ENCODE data around the gene TPCN2.

Gene TPCN2

DNA sequence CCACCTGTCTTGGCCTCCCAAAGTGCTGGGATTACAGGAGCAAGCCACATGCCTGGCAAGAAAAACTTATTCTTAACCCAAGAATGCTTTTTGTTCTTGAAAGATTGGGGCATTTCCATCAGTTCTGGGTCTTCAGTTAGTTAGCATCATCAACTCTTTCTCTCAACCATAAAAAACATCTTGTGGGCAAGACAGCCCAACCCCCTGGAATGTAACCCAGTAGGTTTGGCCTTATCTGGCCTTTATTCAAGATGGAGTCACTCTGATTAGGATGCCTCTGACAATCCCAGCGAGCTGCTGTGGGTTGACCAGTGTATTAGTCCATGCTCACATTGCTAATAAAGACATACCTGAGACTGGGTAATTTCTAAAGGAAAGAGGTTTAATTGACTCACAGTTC, 9.2 kb upstream of the TPCN2 start:
- no peak for DNase-seq

DNA sequence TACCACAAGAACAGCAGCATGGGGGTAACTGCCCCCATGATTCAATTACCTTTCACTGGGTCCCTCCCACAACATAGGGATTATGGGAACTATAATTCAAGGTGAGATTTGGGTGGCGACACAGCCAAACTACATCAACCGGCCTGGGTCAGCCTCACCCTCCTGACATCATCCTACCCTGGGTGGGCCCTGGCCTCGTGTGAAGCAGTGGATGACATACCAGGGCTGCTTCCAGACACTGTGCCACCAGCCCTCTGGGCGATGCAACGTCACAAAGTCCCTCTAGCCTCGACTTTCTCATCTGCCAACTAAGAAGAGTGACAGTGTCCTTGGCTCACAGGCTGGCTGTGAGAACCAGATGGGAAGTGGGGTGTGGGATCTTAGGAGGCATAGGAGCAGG, 8.7 kb upstream of the TPCN2 start:
- no peak for DNase-seq

DNA sequence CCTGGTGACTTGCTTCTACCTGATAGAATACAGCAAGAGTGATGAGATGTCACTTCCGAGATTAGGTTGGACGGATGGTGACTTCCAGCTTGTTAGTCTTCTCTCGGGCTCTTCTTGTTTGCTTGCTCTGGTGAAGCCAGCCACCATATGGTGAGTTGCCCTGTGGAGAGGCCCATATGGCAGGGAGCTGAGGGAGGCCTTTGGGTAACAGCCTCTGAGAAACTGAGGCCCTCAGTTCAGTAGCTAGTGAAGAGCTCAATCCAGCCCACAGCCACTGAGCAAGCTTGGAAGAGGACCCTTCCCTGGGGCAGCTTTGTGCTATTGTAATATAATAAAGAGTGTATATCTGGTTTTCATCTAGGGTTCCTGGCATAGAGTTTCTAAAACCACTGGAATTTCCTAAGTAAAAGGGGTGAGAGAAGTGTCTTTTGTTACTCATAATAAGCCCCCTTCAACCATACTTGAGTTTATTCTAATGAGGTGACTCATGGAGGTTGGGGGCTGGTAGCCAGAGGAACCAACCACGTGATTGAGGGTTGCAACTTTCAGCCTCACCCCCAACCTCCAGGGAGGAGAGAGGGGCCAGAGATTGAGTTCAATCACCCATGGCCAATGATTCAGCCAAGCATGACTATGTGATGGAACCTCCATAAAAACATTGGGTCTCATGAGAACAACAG, 8.0 kb upstream of the TPCN2 start:
- no peak for DNase-seq

DNA sequence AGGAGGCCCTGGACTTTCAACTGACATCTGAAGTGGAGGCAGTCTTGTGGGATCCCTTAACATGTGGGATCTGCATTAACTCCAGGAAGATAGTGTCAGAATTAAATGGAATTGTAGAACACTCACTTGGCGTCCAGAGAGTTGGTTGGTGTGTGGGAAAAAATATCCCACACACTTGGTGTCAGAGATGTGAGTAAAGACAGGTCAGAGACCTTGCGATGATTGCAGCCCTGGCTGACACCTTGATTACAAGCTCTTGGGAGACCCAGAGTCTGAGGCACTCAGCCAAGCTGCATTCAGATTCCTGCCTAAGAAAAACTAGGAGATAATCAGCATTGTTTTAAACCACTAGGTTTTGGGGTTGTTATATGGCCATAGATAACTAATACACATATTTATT, 7.2 kb upstream of the TPCN2 start:
- no peak for DNase-seq

DNA sequence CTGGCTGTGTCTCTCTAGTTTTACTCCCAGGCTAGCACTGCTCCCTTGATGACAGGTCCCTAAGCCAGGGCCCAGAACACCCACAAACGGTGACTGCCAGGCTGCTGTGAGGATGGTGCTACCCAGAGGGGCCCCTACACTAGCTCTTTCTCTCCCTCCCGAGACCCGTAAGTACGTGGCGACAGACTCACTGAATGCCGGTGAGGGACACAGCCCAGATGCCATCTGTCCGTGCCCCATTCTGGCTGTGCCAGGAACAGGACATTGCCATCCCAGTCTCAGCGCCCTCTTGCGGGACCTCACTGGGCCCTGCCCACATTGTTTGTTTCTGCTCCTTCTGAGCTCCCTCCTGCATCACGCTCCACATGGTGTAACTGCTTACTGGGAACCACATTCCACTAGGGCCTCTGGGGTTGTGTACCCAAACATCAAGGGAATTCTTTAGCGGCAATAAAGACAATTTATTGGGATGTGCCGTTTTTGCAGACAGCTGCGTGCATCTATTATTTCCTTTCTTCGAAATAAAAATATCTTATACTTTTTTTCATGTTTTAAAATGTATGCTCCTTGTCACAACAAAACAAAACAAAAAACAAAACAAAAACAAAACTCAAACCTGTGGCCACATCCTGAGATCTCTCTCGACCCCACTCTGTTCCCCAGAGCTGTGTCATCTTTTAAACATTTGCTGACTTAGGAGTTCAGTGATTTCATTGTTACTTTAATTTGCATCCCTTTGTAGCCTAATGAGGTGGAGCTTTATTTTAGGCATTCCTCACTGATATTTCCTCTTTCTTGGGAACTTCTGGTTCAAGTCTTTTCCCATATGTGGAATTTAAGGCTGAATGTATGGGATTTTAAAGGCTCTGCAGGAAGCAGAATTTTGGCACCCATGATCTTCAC, 4.4 kb upstream of the TPCN2 start:
- DNase-seq: peak; percentile 53

DNA sequence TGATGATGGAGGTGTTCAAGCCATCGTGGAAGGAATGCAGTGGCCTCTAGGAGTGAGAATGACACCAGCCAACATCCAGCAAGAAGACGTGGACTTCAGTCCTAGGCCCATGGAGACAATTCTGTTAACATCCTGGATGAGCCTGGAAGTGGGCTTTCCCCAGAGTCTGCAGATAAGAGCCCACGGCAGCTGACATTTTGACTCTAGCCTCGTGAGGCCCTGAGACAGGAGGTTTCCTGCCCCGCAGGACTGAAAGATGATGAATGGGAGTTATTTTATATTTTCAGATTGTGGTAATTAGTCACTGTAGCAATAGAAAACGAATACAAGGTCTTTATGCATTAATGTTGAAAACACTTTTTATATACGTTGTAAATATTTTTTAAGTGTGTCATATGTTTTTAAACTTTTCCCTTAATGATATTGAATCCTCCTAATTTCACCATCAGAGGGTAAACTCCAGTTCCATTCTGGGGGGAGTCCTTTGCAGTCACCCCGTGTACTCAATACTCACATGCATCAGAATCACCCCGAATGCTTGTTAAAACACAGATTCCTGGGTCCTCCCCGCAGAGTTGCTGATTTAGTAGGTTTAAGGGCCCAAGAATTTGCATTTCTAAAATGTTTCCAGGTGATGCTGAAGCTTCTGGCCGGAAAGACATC, 570 bp upstream of the TPCN2 start:
- no peak for DNase-seq

DNA sequence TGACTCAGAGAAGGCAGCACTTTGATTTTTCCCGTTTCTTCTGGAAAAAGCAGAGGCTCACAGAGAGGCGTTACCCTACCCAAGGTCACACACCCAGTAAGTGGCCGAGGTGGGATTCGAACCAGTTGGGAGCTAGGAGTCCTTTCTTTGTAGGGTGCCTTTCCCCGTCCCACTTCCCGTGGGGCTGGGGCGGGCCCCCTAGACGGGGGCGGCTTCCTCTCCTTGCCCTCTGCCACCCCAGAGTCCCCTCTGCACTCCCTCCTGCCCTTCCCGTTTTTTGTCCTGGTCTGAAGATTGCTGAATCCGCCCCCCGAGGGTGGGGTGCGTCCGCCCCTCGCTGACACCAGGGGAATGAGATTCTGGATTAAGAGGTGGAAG, 747 bp downstream of the TPCN2 start:
- no peak for DNase-seq

DNA sequence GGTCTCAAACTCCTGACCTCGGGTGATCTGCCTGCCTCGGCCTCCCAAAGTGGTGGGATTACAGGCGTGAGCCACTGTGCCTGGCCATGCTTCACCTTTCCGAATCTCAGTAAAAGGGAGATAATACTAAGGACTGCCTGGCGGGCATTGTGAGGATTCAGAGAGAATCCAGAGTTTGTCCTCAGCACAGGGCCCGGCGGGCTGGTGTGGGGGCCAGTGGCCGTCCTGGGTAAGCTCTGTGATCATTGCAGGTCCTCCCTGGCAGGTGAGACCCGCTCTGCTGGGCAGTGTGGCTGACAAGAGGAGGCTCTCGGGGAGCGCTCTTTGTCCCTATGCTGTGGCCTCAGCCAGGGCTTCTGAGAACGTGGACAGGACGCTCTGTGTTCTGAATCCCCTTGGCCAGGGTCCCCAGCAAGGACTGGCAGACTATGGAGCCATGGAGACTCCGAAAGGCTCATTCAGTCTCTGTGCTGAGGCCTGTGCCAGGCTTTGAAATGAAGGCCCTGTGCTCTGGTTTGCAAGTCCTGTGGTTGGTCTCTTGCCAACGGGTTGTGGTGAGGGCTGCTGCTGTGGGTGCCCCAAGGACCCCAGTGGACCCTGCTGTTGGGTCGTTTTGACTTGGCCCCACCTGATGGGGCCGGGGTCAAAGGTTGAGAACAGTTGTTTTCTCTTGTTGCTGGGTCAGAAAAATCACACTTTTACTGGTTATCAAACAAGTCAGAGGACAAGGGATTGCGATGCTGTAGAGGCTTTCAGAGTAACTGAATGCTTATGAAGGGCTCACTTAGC, 2.1 kb downstream of the TPCN2 start:
- no peak for DNase-seq

DNA sequence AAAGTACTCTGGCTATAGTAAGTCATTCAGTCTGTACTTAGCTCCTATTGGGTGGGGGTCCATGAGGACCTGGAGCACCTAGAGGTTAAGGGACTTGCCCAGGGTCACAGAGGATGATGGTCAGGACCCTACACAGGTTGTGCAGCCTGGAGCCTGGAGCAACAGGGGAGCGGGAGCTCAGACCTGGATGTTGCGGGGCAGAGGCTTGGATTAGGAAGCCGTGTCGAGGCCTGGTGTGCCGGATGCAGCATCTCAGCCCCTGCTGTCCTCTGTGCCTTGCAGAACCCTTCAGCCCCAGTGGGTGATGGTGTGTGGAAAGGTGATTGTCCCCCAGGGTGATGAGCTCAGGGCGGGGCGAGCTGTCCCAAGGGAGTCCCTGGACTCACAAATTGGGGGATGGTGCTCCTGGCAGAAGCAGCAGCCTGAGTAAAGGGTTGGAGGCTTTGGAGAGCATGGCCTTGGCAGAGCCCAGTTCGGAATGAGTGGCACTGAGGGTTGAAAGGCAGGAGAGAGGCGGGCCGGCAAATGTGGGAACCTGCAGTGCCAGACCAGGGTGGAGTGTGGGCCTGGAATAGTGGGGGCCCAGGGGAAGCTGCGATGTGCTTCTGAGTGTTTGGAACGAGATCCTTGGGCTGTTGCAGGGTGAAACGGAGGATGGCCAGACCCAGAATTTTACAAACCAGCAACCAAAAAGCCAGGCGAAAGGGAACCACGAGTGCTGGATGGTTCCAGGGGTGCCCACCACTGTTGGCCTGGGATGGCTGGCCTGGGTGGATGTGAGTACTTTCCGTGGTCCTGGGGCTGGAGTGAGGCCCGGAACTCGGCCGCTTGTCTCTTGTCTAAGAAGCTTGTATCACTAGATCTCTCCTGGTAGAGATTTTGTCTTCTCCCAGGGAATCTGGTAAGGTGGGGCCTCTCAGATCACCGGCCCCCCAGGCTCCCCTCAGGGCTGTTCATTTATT, 2.9 kb downstream of the TPCN2 start:
- DNase-seq: no peak

DNA sequence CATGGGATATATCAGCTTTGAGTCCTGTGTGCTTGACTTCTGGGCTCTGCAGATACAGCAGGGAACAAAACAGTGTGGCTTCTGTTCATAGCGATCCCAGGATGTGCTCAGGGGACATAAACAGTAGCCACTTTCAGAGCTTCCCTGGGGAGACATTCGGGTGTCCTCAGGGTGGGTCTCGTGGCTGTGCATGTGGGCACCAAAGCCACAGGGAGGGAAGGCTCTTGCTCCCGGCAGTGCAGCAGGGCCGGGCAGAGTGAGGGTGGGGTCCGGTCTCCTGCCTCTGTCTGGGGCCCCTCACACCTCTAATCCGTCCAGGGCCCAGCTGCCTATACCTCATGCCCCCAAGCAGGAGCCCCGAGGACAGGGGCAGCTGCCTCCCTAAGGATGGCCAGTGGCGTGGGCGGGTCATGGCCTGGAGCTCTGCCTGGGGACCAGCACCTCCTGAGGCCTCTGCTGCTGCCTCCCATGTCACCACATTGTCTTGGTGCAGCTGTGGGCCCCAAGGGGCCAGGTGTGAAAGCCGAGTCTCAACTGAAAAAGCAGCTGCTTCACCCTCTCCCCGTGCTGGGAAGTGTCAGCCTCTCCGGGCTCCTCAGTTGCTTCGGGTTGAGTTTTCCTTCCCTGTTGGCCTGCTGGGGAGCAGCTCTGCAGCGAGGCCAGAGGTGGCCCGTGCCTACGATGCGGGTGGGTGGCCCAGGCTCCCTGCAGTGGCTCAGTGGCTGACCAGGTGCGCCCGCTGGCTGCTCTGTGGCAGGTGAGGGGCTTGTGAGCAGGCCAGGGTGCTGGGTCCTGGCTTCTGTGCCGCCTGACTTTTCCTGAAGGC, 3.8 kb downstream of the TPCN2 start:
- DNase-seq: no peak

DNA sequence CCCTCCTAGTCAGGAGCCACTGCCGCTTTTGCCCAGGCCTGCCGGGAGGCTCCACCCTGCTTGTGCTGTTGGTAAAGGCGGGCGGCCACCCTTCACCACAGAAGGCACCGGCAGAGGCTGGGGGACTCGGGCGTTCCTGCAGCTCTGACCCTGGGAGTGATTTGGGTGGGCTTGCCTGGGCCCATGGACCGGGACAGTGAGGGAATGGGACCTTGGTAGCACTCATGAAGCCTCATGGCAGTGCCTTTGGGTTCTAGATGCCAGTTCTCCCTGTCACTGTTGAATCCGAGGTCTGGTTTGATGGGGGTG, 4.4 kb downstream of the TPCN2 start:
- DNase-seq: no peak

DNA sequence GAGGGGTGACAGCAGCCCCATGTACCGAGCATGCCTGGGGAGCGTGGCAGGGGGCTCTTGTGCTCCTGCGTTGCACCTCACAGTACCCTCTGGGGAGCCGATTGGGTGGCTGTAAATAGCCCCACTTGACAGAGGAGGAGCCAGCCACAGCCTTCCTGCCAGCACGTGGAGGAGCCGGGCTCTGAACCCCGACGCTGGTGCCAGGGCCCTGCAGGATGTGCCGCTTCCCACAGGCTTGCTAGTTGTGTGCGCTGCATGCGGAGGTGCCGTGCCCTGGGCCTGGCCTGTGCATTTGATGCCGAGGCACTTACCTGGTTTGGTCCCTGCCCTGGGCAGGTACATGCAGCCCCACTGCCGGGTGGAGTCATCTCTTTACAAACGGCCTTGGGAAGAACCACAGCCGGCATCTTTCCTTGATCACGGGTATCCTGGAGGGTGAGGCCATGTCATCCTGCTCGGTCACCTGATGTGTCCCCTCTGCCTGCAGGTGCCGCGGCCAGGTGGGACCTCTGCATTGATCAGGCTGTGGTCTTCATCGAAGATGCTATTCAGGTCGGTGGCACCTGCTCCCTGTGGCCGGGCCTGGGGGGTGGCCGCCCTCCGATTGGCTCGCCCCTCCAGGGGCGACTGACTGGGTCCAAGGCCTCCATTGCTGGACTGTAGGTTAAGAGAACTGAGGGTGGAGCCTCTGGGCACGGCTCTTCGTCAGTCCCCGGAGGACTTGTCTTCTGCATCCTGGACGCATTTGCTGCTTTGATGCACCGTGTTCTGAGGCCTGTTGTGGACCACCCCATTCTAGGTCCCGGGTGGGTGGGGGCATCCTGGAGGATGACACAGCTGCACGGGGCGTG, 5.0 kb downstream of the TPCN2 start:
- no peak for DNase-seq

DNA sequence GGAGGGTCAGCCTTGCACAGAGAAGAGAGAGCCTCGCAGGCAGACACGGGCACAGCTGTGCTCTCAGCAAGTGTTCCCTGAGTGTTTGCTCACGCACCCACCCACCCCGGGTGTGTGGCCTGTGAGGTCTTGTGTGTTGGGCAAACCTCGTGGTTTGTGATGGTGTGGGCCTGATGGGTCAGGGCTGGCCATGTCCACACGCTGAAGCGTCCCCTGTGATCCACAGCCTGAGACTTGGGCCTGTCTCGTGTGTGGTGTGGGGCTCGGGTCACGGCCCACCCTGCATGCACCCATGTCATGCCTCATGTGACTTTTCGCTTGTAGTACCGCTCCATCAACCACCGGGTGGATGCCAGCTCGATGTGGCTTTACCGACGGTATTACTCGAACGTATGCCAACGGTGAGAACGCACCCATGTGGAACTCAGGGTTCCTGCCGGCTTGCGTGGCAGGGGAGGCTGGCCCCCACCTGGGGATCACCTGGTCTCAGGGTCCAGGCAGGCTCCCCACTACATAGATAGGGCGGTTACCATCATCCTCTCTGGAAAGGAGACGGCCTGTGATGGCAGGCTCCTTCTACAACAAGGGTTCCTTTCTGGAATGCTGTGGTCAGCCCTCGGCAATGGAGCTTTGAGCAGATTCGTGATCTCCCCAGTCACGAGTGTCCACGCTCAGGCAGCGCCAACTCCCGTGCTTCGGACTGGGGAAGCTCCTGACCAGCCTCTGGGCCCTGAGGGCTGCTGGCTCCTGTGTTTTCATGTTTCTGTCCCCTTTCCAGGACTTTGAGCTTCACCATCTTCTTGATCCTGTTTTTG, 5.9 kb downstream of the TPCN2 start:
- DNase-seq: no peak

DNA sequence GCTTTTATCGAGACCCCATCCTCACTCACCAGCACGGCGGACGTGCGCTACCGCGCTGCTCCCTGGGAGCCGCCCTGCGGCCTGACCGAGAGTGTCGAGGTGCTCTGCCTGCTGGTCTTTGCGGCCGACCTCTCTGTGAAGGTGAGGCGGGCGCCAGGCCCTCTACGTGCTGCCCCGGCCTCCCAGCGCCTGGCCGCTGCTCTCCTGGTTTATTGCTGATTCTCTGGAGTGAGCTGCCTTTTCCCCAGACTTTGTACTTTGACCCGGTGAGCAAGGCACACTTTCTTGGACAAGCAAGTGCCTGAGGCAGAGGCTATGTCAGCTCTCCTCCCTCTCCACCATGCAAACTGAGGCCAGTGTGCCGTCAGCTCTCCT, 6.5 kb downstream of the TPCN2 start:
- no peak for DNase-seq

DNA sequence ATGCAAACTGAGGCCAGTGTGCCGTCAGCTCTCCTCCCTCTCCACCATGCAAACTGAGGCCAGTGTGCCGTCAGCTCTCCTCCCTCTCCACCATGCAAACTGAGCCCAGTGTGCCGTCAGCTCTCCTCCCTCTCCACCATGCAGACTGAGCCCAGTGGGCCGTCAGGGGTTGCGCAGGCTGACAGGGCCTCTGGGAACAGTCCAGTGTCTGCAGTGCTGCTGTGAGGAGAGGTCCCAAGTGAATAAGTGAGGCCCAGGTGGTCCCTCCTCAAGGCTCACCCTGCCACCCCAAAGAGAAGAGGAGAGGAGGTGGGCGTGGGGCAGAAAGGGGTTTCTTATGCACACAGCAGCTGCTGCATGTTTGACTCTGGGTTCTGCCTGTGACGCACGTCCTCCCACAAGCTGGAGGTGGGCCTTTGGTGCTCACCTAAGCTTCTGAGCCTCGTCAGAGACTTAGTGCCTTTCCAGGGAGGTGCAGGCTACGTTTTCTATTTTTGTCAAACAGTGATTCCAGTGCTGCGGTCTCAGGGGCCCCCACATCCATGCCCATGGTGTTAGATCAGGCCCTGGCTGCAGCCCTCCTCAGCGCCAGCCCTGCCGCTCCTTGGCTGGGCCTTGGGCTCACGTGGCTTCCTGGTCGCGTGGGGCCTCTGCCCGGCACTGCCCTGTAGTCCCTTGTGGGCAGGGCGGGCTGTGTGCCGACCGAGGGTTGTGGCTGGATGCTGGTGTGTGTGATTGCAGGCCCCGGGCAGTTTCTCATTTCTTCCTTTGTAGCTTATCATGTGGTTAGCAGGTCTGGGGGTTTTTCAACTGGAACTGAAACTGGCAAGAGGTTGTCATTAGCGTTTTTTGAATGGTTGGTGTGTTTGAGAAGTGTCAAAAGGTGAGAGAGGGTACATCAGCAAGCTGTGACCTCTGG, 7.1 kb downstream of the TPCN2 start:
- no peak for DNase-seq

DNA sequence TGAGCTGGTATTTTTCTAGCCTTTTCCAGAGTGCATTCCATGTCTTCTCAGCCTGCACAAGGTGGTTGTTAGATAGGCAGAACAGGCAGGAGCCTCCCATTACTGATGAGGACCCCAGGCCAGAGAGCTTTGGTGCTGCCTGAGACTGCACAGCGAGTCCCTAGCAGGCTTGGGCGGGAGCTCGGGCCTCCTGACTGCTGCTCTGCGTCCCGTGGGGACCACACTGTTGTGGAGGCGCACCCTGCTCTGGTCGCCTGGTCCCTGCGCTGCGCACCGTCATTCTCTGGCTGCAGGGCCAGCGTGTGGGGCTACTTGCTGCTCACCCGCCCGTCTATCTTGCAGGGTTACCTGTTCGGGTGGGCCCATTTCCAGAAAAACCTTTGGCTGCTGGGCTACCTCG, 8.5 kb downstream of the TPCN2 start:
- no peak for DNase-seq

DNA sequence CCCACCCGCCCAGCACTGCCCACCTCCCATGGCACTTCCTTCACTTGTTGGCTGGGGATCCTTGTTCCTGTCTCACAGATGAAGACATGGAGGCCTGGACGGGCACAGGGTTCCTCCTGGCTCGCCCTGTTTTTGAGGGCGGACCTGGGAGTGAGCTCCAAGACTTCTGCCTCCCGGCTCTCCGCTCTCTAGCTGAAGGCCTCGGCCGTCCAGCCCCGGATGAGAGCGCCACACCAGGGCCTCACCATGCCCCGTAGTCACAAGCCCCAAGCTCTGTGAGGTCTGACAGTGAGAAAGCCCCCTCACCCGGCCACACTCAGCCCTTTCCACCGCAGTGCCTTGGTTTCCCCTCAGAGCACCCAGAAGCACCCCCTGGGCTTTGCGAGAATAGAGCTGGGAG, 9.1 kb downstream of the TPCN2 start:
- no peak for DNase-seq

All from NCI-H526 treated with DMSO at 0.1 percent for 48 hours (cell line).